ENCODE results near the gene SFXN1. TPM values are rescaled to one million over a fixed set of nuclear protein-coding genes. Genes with fewer than 3 reads are reported as not detected.

The SFXN1 gene
- total and polyA plus RNA-seq, 9 of the 15 experiments (the other 6 are each of a cell fraction or from before 2014, with no cell fraction given) = 31.8 to 261 (median 113) TPM

GRCh38 chr5:175534070-175534932 lies 55.9 kb downstream of the SFXN1 start (continued):
- TF ChIP-seq HDAC2 (IDR thresholded peaks at IDR 0.05) (no peak), FOXP1 (CRISPR knock-in tag; IDR thresholded peaks at IDR 0.05) (no peak), XRCC5 (IDR thresholded peaks at IDR 0.05; ENCODE audit: low read depth, low read length) (peak; percentile 61; the same call in 1 of the 2 replicates), SNAPC5 (CRISPR knock-in tag; IDR thresholded peaks at IDR 0.05) (no peak), ESRRA (IDR thresholded peaks at IDR 0.05; ENCODE audit: borderline replicate concordance, low read depth) (no peak), ZNF766 (CRISPR knock-in tag; conservative IDR thresholded peaks at IDR 0.05) (no peak), ZNF253 (CRISPR knock-in tag; conservative IDR thresholded peaks at IDR 0.05) (no peak), HIVEP1 (CRISPR knock-in tag; IDR thresholded peaks at IDR 0.05) (no peak), ZNF280B (CRISPR knock-in tag; IDR thresholded peaks at IDR 0.05) (no peak), MXI1 (IDR thresholded peaks at IDR 0.05; ENCODE audit: low read depth, low read length) (no peak), ZFPM2 (CRISPR knock-in tag; IDR thresholded peaks at IDR 0.05) (no peak), CEBPZ (IDR thresholded peaks at IDR 0.05; ENCODE audit: borderline replicate concordance, low read depth, low read length) (no peak), TRIM25 (IDR thresholded peaks at IDR 0.05; ENCODE audit: borderline replicate concordance) (no peak), ZNF395 (CRISPR knock-in tag; IDR thresholded peaks at IDR 0.05) (no peak), E2F3 (CRISPR knock-in tag; IDR thresholded peaks at IDR 0.05) (no peak), ZNF121 (CRISPR knock-in tag; conservative IDR thresholded peaks at IDR 0.05) (no peak), NKRF (IDR thresholded peaks at IDR 0.05; ENCODE audit: borderline replicate concordance) (no peak)

Measured in K562 (cell line).